ENCODE results near the gene TMEM121B. TPM values are rescaled to one million over a fixed set of nuclear protein-coding genes. Genes with fewer than 3 reads are reported as not detected.
"Not testable (repeated sequence)": the region's sequence is repeated elsewhere in the genome, so short reads cannot be mapped to it uniquely, and the experiment has no call there.

Gene TMEM121B
- polyA plus RNA-seq, 1 donor (not counting 4 experiments of a cell fraction or from before 2014, with no cell fraction given): not detected

- H3K9me3 ChIP-seq (ENCODE audit: control insufficient read depth, low read depth, low read length): no peaks in the 10 kb centered on the region
- H3K4me1 ChIP-seq (ENCODE audit: control insufficient read depth, extremely low read depth, insufficient read depth, low read length): no peaks in the 10 kb centered on the region
- no peaks in the 10 kb centered on the region for H3K9me1 ChIP-seq (ENCODE audit: control insufficient read depth, extremely low read depth, insufficient read depth, low read length)
- H4K20me1 ChIP-seq (ENCODE audit: control insufficient read depth, extremely low read depth, insufficient read depth, low read length): peaks cover 2% of the 10 kb centered on the region
- H3K36me3 ChIP-seq (ENCODE audit: control insufficient read depth in 2 of 2, extremely low read depth in 1 of 2, insufficient read depth in 2 of 2, low read length in 2 of 2): peaks cover 6 to 9% of the 10 kb centered on the region in 2 experiments
- no peak overlapping the region for H2AFZ ChIP-seq (ENCODE audit: control insufficient read depth, low read length)
- H3K4me2 ChIP-seq (ENCODE audit: control insufficient read depth, extremely low read depth, insufficient read depth, low read depth, low read length): no peak overlapping the region
- H3K27me3 ChIP-seq (ENCODE audit: control insufficient read depth, extremely low read depth, insufficient read depth, low read length): no peaks in the 10 kb centered on the region
- dilution Hi-C loops (cut with MboI; ENCODE audit: extremely low pct_ligation_motif_present, low sequenced_read_pairs): no loop called here
- no peak overlapping the region for H3K9ac ChIP-seq (ENCODE audit: control insufficient read depth, extremely low read depth, insufficient read depth, low read length)
- no peak for DNase-seq (ENCODE audit: low read depth, low spot score)
- FAIRE-seq: no peak
- H3K4me3 ChIP-seq (ENCODE audit: control insufficient read depth in 2 of 3, extremely low read depth in 1 of 3, insufficient read depth in 2 of 3, low read depth in 1 of 3, low read length in 3 of 3): no peak overlapping the region
- peaks cover 56% of the 10 kb centered on the region for H3K79me2 ChIP-seq (ENCODE audit: control insufficient read depth, insufficient read depth, low read length)
- TF ChIP-seq CTCF (optimal IDR thresholded peaks at IDR 0.05 in 1 of 3, IDR thresholded peaks at IDR 0.05 in 1 of 3, conservative IDR thresholded peaks at IDR 0.05 in 1 of 3; ENCODE audit: extremely low read depth in 1 of 3, insufficient read depth in 2 of 3, low read length in 3 of 3): no peak
- no peak overlapping the region for H3K27ac ChIP-seq (ENCODE audit: control insufficient read depth, insufficient read depth, low read length)
Observed at GRCh38 chr22:17152340-17152739, 31.2 kb upstream of the TMEM121B start.

- Histone ChIP-seq H3K27ac (ENCODE audit: control insufficient read depth, insufficient read depth, low read length) (no peak overlapping the region), H3K9ac (ENCODE audit: control insufficient read depth, extremely low read depth, insufficient read depth, low read length) (no peak overlapping the region), H2AFZ (ENCODE audit: control insufficient read depth, low read length) (no peak overlapping the region), H3K79me2 (ENCODE audit: control insufficient read depth, insufficient read depth, low read length) (peaks cover 33% of the 10 kb centered on the region), H3K9me1 (ENCODE audit: control insufficient read depth, extremely low read depth, insufficient read depth, low read length) (no peaks in the 10 kb centered on the region), H4K20me1 (ENCODE audit: control insufficient read depth, extremely low read depth, insufficient read depth, low read length) (no peaks in the 10 kb centered on the region), H3K4me1 (ENCODE audit: control insufficient read depth, extremely low read depth, insufficient read depth, low read length) (no peaks in the 10 kb centered on the region), H3K4me3 (ENCODE audit: control insufficient read depth in 2 of 3, extremely low read depth in 1 of 3, insufficient read depth in 2 of 3, low read depth in 1 of 3, low read length in 3 of 3) (no peak overlapping the region), H3K4me2 (ENCODE audit: control insufficient read depth, extremely low read depth, insufficient read depth, low read depth, low read length) (no peak overlapping the region), H3K36me3 (ENCODE audit: control insufficient read depth in 2 of 2, extremely low read depth in 1 of 2, insufficient read depth in 2 of 2, low read length in 2 of 2) (peaks cover 9% of the 10 kb centered on the region in 2 experiments), H3K27me3 (ENCODE audit: control insufficient read depth, extremely low read depth, insufficient read depth, low read length) (no peaks in the 10 kb centered on the region), H3K9me3 (ENCODE audit: control insufficient read depth, low read depth, low read length) (no peaks in the 10 kb centered on the region)
- TF ChIP-seq EZH2 (IDR thresholded peaks at IDR 0.05; ENCODE audit: low read length): no peak
- DNase-seq (ENCODE audit: low read depth, low spot score) (no peak), FAIRE-seq (no peak)
- dilution Hi-C loops (cut with MboI; ENCODE audit: extremely low pct_ligation_motif_present, low sequenced_read_pairs): no loop called here
Observed at GRCh38 chr22:17149076-17149815, 28.1 kb upstream of the TMEM121B start.

- H3K9me1 ChIP-seq (ENCODE audit: control insufficient read depth, extremely low read depth, insufficient read depth, low read length); H3K4me3 ChIP-seq (ENCODE audit: control insufficient read depth in 2 of 3, extremely low read depth in 1 of 3, insufficient read depth in 2 of 3, low read depth in 1 of 3, low read length in 3 of 3); H3K9ac ChIP-seq (ENCODE audit: control insufficient read depth, extremely low read depth, insufficient read depth, low read length); H4K20me1 ChIP-seq (ENCODE audit: control insufficient read depth, extremely low read depth, insufficient read depth, low read length); FAIRE-seq; H3K4me2 ChIP-seq (ENCODE audit: control insufficient read depth, extremely low read depth, insufficient read depth, low read depth, low read length); DNase-seq (ENCODE audit: low read depth, low spot score); H2AFZ ChIP-seq (ENCODE audit: control insufficient read depth, low read length); H3K27ac ChIP-seq (ENCODE audit: control insufficient read depth, insufficient read depth, low read length); H3K4me1 ChIP-seq (ENCODE audit: control insufficient read depth, extremely low read depth, insufficient read depth, low read length); H3K27me3 ChIP-seq (ENCODE audit: control insufficient read depth, extremely low read depth, insufficient read depth, low read length); dilution Hi-C loops (cut with MboI; ENCODE audit: extremely low pct_ligation_motif_present, low sequenced_read_pairs); H3K9me3 ChIP-seq (ENCODE audit: control insufficient read depth, low read depth, low read length): not testable (repeated sequence)
- Histone ChIP-seq H3K36me3 (ENCODE audit: control insufficient read depth in 2 of 2, extremely low read depth in 1 of 2, insufficient read depth in 2 of 2, low read length in 2 of 2) (peaks cover 10 to 14% of the 10 kb centered on the region in 2 experiments), H3K79me2 (ENCODE audit: control insufficient read depth, insufficient read depth, low read length) (peaks cover 19% of the 10 kb centered on the region)
Observed at GRCh38 chr22:17147458-17147857, 26.3 kb upstream of the TMEM121B start.

All from keratinocyte (primary cell).